Renal pelvis (tissue), 3 donors: ENCODE data around the gene ADAM17. TPM values are rescaled to one million over a fixed set of nuclear protein-coding genes. Genes with fewer than 3 reads are reported as not detected.

Experiments used
- polyA plus RNA-seq, 3 donors: library from polyadenylated mRNA; unstranded; fragments of 120-200 nt; gene quantifications; one replicate each; pipeline ENCODE4 v1.2.1, GENCODE V29; 2013; ENCODE audit not compliant: insufficient read length in 3 of 3

Gene ADAM17
- polyA plus RNA-seq, 3 donors = 37.3 to 53.0 (median 45.5) TPM

Other genes starting within 250 kb of the ADAM17 start
- gene ITGB1BP1, start 132.3 kb downstream of the ADAM17 start, polyA plus RNA-seq = 10 to 100 TPM; 61.4 to 86.0 (median 79.6) TPM
- 10 to 100 TPM; 44.1 to 55.0 (median 53.6) TPM for gene CPSF3, start 132.2 kb downstream of the ADAM17 start, polyA plus RNA-seq
- 10 to 100 TPM; 42.0 to 47.6 (median 46.2) TPM for gene IAH1, start 81.3 kb downstream of the ADAM17 start, polyA plus RNA-seq
- 100 to 1,000 TPM; 361 to 400 (median 373) TPM for gene YWHAQ, start 75.2 kb upstream of the ADAM17 start, polyA plus RNA-seq